Fibroblast of lung (primary cell): ENCODE measurements around the gene CSNK1D. TPM values are rescaled to one million over a fixed set of nuclear protein-coding genes. Genes with fewer than 3 reads are reported as not detected.

Experiments used
- DNase-seq, 2 donors: peaks; one replicate each; pipeline versions ENCODE4 v3.0.0 to v3.0.0-alpha.2; 2010; ENCODE audit warnings: low read depth in 2 of 2
- H2AFZ ChIP-seq: 2 replicates; pipeline ENCODE4 v1.5.1; 2012; ENCODE audit warnings: low read length, control low read depth, inconsistent platforms
- H3K27ac ChIP-seq: 2 replicates; pipeline ENCODE4 v1.5.1; 2011; ENCODE audit warnings: low read length, control low read depth; ENCODE audit not compliant: insufficient read depth
- H3K27me3 ChIP-seq: 2 replicates; pipeline ENCODE4 v1.5.1; 2011; ENCODE audit warnings: mild to moderate bottlenecking, low read length; ENCODE audit not compliant: control insufficient read depth, insufficient read depth
- H3K36me3 ChIP-seq: 2 replicates; pipeline ENCODE4 v1.5.1; 2011; ENCODE audit warnings: low read length; ENCODE audit not compliant: control insufficient read depth, insufficient read depth
- H3K4me1 ChIP-seq: 2 replicates; pipeline ENCODE4 v1.5.1; 2011; ENCODE audit warnings: low read length; ENCODE audit not compliant: control insufficient read depth, insufficient read depth; ENCODE audit errors: extremely low read depth
- H3K4me2 ChIP-seq: 2 replicates; pipeline ENCODE4 v1.5.1; 2011; ENCODE audit warnings: low read length, control low read depth; ENCODE audit not compliant: insufficient read depth; ENCODE audit errors: extremely low read depth
- H3K4me3 ChIP-seq, 4 experiments: fragments of 200-600 bp in 1 of 4; sonication (generic) in 1 of 4; replicated peaks in 1 of 4; 2 replicates each; pipeline ENCODE4 v1.5.1; 2011 to 2016; ENCODE audit warnings: low read length in 4 of 4, low read depth in 3 of 4, mild to moderate bottlenecking in 3 of 4, control low read depth in 2 of 4, inconsistent platforms in 1 of 4, mixed read lengths in 1 of 4; ENCODE audit not compliant: insufficient read depth in 1 of 4; ENCODE audit errors: control extremely low read depth in 1 of 4
- H3K79me2 ChIP-seq: 2 replicates; pipeline ENCODE4 v1.5.1; 2012; ENCODE audit warnings: mild to moderate bottlenecking, low read length, inconsistent platforms; ENCODE audit not compliant: control insufficient read depth, insufficient read depth
- H3K9ac ChIP-seq: 2 replicates; pipeline ENCODE4 v1.5.1; 2011; ENCODE audit warnings: mild to moderate bottlenecking, low read length, control low read depth; ENCODE audit not compliant: insufficient read depth
- H3K9me3 ChIP-seq: 2 replicates; pipeline ENCODE4 v1.5.1; 2012; ENCODE audit warnings: low read depth, low read length; ENCODE audit not compliant: control insufficient read depth, insufficient read depth
- H4K20me1 ChIP-seq: 2 replicates; pipeline ENCODE4 v1.5.1; 2011; ENCODE audit warnings: low read length; ENCODE audit not compliant: control insufficient read depth, insufficient read depth; ENCODE audit errors: extremely low read depth
- EZH2 ChIP-seq: IDR thresholded peaks from 2 replicates; pipeline ENCODE4 v1.5.1; 2012; ENCODE audit warnings: low read length, control low read depth, mild to moderate bottlenecking; ENCODE audit errors: missing control alignments
- polyA plus RNA-seq, 2 donors: library from polyadenylated mRNA; depleted of rRNA in 1 of 2; stranded (reverse) in 1 of 2; unstranded in 1 of 2; fragments of >200 nt; gene quantifications; 2 replicates each; pipeline ENCODE4 v1.2.1, GENCODE V29; 2011 to 2012; ENCODE audit warnings: missing spikeins in 1 of 2
- total RNA-seq: library from RNA; depleted of rRNA; stranded (reverse); fragments of >200 nt; gene quantifications from 2 replicates; pipeline ENCODE4 v1.2.1, GENCODE V29; 2014
- TF ChIP-seq, protein P1 (sequence below), 2 donors: IDR thresholded peaks in 1 of 2; conservative IDR thresholded peaks in 1 of 2; 1 replicate in 1 of 2; 2 replicates in 1 of 2; pipeline ENCODE4 v1.5.1; 2011 to 2012; ENCODE audit warnings: low read length in 2 of 2, control low read depth in 1 of 2, inconsistent platforms in 1 of 2, low read depth in 1 of 2, mild to moderate bottlenecking in 1 of 2

CSNK1D gene
- total and polyA plus RNA-seq, 2 donors (not counting 1 experiment from before 2014, with no cell fraction given): 64.9 to 112 TPM

DNA sequence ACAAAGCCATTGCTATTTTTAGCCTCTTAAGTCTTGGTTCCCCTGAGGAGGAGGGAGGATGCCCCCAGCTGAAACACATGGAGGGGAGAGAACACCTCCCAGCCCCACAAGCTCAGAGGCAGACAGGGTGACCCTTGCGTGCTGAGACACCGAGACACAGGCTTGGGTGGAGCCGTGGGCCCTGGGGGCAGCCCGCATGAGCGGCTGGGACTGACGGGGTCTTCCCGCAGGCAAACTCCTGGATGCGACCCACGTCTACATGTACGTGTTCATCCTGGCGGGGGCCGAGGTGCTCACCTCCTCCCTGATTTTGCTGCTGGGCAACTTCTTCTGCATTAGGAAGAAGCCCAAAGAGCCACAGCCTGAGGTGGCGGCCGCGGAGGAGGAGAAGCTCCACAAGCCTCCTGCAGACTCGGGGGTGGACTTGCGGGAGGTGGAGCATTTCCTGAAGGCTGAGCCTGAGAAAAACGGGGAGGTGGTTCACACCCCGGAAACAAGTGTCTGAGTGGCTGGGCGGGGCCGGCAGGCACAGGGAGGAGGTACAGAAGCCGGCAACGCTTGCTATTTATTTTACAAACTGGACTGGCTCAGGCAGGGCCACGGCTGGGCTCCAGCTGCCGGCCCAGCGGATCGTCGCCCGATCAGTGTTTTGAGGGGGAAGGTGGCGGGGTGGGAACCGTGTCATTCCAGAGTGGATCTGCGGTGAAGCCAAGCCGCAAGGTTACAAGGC lies 34.9 kb downstream of the CSNK1D start:
- H4K20me1 ChIP-seq: no peaks in the 10 kb centered on the region

DNA sequence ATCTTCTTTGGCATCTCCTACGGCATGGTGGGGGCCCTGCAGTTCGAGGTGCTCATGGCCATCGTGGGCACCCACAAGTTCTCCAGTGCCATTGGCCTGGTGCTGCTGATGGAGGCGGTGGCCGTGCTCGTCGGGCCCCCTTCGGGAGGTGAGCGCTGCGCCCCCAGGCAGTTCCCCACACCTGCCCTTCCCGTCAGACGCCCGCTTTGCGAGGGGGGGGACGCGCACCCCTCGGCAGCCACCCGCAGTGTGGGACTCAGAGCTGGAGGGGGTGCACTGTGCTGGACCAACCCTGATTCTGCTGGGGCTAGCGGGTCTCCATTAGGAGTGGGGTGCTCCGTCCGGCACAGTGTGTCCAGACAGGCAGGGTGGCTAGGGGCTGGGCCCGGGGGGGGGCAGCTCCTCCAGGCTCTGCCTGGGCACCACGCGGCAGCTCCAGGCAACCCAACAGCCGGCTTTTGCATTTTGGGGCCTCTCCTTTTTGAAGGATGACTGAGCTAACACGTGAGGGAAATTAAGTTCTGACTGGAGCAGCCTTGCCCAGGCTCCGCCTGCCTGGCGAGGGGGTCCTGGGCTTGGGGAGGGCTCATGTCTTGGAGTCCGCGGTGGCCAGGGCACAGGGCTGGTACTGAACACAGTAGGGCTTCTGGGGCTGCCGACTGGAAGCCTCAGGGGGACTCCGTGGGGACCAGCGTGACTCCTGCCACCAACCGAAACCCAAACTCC lies 35.6 kb downstream of the CSNK1D start:
- no peak for DNase-seq
- Histone ChIP-seq H3K9ac (peak overlapping the region; percentile 37), H4K20me1 (no peaks in the 10 kb centered on the region), H3K79me2 (peaks cover 77% of the 10 kb centered on the region), H3K4me1 (peaks cover 52% of the 10 kb centered on the region), H2AFZ (no peak overlapping the region), H3K27me3 (no peaks in the 10 kb centered on the region), H3K27ac (peak overlapping the region; percentile 47), H3K9me3 (no peaks in the 10 kb centered on the region), H3K36me3 (peaks cover 45% of the 10 kb centered on the region), H3K4me3 (no peak overlapping the region), H3K4me2 (peak overlapping the region; percentile 26)
- TF ChIP-seq EZH2: no peak
- TF ChIP-seq, protein P1, sequence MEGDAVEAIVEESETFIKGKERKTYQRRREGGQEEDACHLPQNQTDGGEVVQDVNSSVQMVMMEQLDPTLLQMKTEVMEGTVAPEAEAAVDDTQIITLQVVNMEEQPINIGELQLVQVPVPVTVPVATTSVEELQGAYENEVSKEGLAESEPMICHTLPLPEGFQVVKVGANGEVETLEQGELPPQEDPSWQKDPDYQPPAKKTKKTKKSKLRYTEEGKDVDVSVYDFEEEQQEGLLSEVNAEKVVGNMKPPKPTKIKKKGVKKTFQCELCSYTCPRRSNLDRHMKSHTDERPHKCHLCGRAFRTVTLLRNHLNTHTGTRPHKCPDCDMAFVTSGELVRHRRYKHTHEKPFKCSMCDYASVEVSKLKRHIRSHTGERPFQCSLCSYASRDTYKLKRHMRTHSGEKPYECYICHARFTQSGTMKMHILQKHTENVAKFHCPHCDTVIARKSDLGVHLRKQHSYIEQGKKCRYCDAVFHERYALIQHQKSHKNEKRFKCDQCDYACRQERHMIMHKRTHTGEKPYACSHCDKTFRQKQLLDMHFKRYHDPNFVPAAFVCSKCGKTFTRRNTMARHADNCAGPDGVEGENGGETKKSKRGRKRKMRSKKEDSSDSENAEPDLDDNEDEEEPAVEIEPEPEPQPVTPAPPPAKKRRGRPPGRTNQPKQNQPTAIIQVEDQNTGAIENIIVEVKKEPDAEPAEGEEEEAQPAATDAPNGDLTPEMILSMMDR (conservative IDR thresholded peaks at IDR 0.05 in 1 of 2, IDR thresholded peaks at IDR 0.05 in 1 of 2; ENCODE audit: low read depth in 1 of 2, low read length in 2 of 2): no peak

More for the DNA sequence above, 34.9 kb downstream of the CSNK1D start:
- Histone ChIP-seq H3K36me3 (peaks cover 48% of the 10 kb centered on the region), H3K9me3 (no peaks in the 10 kb centered on the region), H2AFZ (no peak overlapping the region), H3K4me1 (peaks cover 55% of the 10 kb centered on the region), H3K79me2 (peaks cover 76% of the 10 kb centered on the region), H3K4me2 (peak overlapping the region; percentile 26), H3K9ac (no peak overlapping the region), H3K4me3 (no peak overlapping the region), H3K27ac (peak overlapping the region; percentile 47), H3K27me3 (no peaks in the 10 kb centered on the region)
- DNase-seq: peak; percentile 76 to 87
- TF ChIP-seq EZH2: no peak
- TF ChIP-seq, protein P1 (conservative IDR thresholded peaks at IDR 0.05 in 1 of 2, IDR thresholded peaks at IDR 0.05 in 1 of 2; ENCODE audit: low read depth in 1 of 2, low read length in 2 of 2): no peak

DNA sequence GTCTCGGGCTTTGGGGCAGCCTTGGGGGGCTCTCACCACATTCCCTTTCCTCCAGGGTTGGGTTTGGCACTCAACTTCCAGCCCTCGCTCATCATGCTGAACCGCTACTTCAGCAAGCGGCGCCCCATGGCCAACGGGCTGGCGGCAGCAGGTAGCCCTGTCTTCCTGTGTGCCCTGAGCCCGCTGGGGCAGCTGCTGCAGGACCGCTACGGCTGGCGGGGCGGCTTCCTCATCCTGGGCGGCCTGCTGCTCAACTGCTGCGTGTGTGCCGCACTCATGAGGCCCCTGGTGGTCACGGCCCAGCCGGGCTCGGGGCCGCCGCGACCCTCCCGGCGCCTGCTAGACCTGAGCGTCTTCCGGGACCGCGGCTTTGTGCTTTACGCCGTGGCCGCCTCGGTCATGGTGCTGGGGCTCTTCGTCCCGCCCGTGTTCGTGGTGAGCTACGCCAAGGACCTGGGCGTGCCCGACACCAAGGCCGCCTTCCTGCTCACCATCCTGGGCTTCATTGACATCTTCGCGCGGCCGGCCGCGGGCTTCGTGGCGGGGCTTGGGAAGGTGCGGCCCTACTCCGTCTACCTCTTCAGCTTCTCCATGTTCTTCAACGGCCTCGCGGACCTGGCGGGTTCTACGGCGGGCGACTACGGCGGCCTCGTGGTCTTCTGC lies 36.3 kb downstream of the CSNK1D start:
- H3K79me2 ChIP-seq: peaks cover 78% of the 10 kb centered on the region
- H3K9me3 ChIP-seq: no peaks in the 10 kb centered on the region
- H2AFZ ChIP-seq: no peak overlapping the region
- no peak overlapping the region for H3K4me3 ChIP-seq
- H4K20me1 ChIP-seq: no peaks in the 10 kb centered on the region
- peaks cover 47% of the 10 kb centered on the region for H3K4me1 ChIP-seq
- H3K9ac ChIP-seq: no peak overlapping the region
- H3K27ac ChIP-seq: no peak overlapping the region
- DNase-seq: no peak
- no peak for TF ChIP-seq EZH2
- TF ChIP-seq, protein P1 (conservative IDR thresholded peaks at IDR 0.05 in 1 of 2, IDR thresholded peaks at IDR 0.05 in 1 of 2; ENCODE audit: low read depth in 1 of 2, low read length in 2 of 2): no peak
- no peak overlapping the region for H3K4me2 ChIP-seq
- peaks cover 45% of the 10 kb centered on the region for H3K36me3 ChIP-seq
- H3K27me3 ChIP-seq: no peaks in the 10 kb centered on the region
